ENCODE data around the gene SURF2.

SURF2 gene

GRCh38 chr9:133354766-133355165 is 1.6 kb upstream of the SURF2 start:
- no peaks in the 10 kb centered on the region for H3K27me3 ChIP-seq (ENCODE audit: insufficient read depth, low read length)
- H3K36me3 ChIP-seq (ENCODE audit: insufficient read depth, low read length) = peaks cover 24% of the 10 kb centered on the region
- H3K4me3 ChIP-seq (ENCODE audit: low read depth, low read length) = peak overlapping the region; percentile 95; the same call in 1 of the 2 replicates
- H3K4me1 ChIP-seq (ENCODE audit: control insufficient read depth, insufficient read depth, low read length, unreplicated experiment) = peaks cover 39% of the 10 kb centered on the region
- no peak overlapping the region for H2AFZ ChIP-seq (ENCODE audit: low read length, unreplicated experiment)
- H3K79me2 ChIP-seq (ENCODE audit: control insufficient read depth, insufficient read depth, low read length, unreplicated experiment) = peaks cover 30% of the 10 kb centered on the region
- H3K27ac ChIP-seq (ENCODE audit: low read depth, low read length) = no peak overlapping the region

- Histone ChIP-seq H3K79me2 (ENCODE audit: control insufficient read depth, insufficient read depth, low read length, unreplicated experiment) (peaks cover 19% of the 10 kb centered on the region), H3K4me3 (ENCODE audit: low read depth, low read length) (peak overlapping the region; percentile 95), H2AFZ (ENCODE audit: low read length, unreplicated experiment) (no peak overlapping the region), H3K27ac (ENCODE audit: low read depth, low read length) (peak overlapping the region; percentile 23; the same call in 1 of the 2 replicates), H3K4me1 (ENCODE audit: control insufficient read depth, insufficient read depth, low read length, unreplicated experiment) (peaks cover 28% of the 10 kb centered on the region), H3K27me3 (ENCODE audit: insufficient read depth, low read length) (no peaks in the 10 kb centered on the region), H3K36me3 (ENCODE audit: insufficient read depth, low read length) (peaks cover 12% of the 10 kb centered on the region)
These were observed 431 bp upstream of the SURF2 start for GRCh38 chr9:133355881-133356357.

GRCh38 chr9:133357656-133358055 is 1.3 kb downstream of the SURF2 start:
- peaks cover 18% of the 10 kb centered on the region for H3K79me2 ChIP-seq (ENCODE audit: control insufficient read depth, insufficient read depth, low read length, unreplicated experiment)
- no peaks in the 10 kb centered on the region for H3K27me3 ChIP-seq (ENCODE audit: insufficient read depth, low read length)
- peaks cover 18% of the 10 kb centered on the region for H3K4me1 ChIP-seq (ENCODE audit: control insufficient read depth, insufficient read depth, low read length, unreplicated experiment)
- no peak overlapping the region for H3K4me3 ChIP-seq (ENCODE audit: low read depth, low read length)
- peaks cover 6% of the 10 kb centered on the region; the same call in 1 of the 2 replicates for H3K36me3 ChIP-seq (ENCODE audit: insufficient read depth, low read length)
- H3K27ac ChIP-seq (ENCODE audit: low read depth, low read length) = no peak overlapping the region
- H2AFZ ChIP-seq (ENCODE audit: low read length, unreplicated experiment) = no peak overlapping the region

GRCh38 chr9:133359399-133360175 is 3.2 kb downstream of the SURF2 start:
- Histone ChIP-seq H3K27ac (ENCODE audit: low read depth, low read length) (no peak overlapping the region), H3K4me3 (ENCODE audit: low read depth, low read length) (no peak overlapping the region), H3K4me1 (ENCODE audit: control insufficient read depth, insufficient read depth, low read length, unreplicated experiment) (peaks cover 18% of the 10 kb centered on the region), H3K36me3 (ENCODE audit: insufficient read depth, low read length) (peaks cover 12% of the 10 kb centered on the region; the same call in 1 of the 2 replicates), H3K79me2 (ENCODE audit: control insufficient read depth, insufficient read depth, low read length, unreplicated experiment) (peaks cover 22% of the 10 kb centered on the region), H2AFZ (ENCODE audit: low read length, unreplicated experiment) (no peak overlapping the region), H3K27me3 (ENCODE audit: insufficient read depth, low read length) (no peaks in the 10 kb centered on the region)

GRCh38 chr9:133360400-133361393 is 4.3 kb downstream of the SURF2 start:
- Histone ChIP-seq H3K4me1 (ENCODE audit: control insufficient read depth, insufficient read depth, low read length, unreplicated experiment) (peaks cover 8% of the 10 kb centered on the region), H2AFZ (ENCODE audit: low read length, unreplicated experiment) (no peak overlapping the region), H3K27me3 (ENCODE audit: insufficient read depth, low read length) (no peaks in the 10 kb centered on the region), H3K27ac (ENCODE audit: low read depth, low read length) (no peak overlapping the region), H3K4me3 (ENCODE audit: low read depth, low read length) (no peak overlapping the region), H3K36me3 (ENCODE audit: insufficient read depth, low read length) (peaks cover 18% of the 10 kb centered on the region), H3K79me2 (ENCODE audit: control insufficient read depth, insufficient read depth, low read length, unreplicated experiment) (peaks cover 27% of the 10 kb centered on the region)

GRCh38 chr9:133361507-133362092 is 5.2 kb downstream of the SURF2 start:
- no peak overlapping the region for H2AFZ ChIP-seq (ENCODE audit: low read length, unreplicated experiment)
- H3K27me3 ChIP-seq (ENCODE audit: insufficient read depth, low read length) = no peaks in the 10 kb centered on the region
- H3K4me3 ChIP-seq (ENCODE audit: low read depth, low read length) = no peak overlapping the region
- H3K4me1 ChIP-seq (ENCODE audit: control insufficient read depth, insufficient read depth, low read length, unreplicated experiment) = peaks cover 8% of the 10 kb centered on the region
- peaks cover 25% of the 10 kb centered on the region for H3K36me3 ChIP-seq (ENCODE audit: insufficient read depth, low read length)
- H3K79me2 ChIP-seq (ENCODE audit: control insufficient read depth, insufficient read depth, low read length, unreplicated experiment) = peaks cover 36% of the 10 kb centered on the region
- no peak overlapping the region for H3K27ac ChIP-seq (ENCODE audit: low read depth, low read length)

- H3K4me1 ChIP-seq (ENCODE audit: control insufficient read depth, insufficient read depth, low read length, unreplicated experiment) = peaks cover 2% of the 10 kb centered on the region
- H3K27ac ChIP-seq (ENCODE audit: low read depth, low read length) = no peak overlapping the region
- no peak overlapping the region for H3K4me3 ChIP-seq (ENCODE audit: low read depth, low read length)
- H3K36me3 ChIP-seq (ENCODE audit: insufficient read depth, low read length) = peaks cover 31% of the 10 kb centered on the region
- H3K79me2 ChIP-seq (ENCODE audit: control insufficient read depth, insufficient read depth, low read length, unreplicated experiment) = peaks cover 37% of the 10 kb centered on the region
- H3K27me3 ChIP-seq (ENCODE audit: insufficient read depth, low read length) = no peaks in the 10 kb centered on the region
- H2AFZ ChIP-seq (ENCODE audit: low read length, unreplicated experiment) = no peak overlapping the region
These were observed 6.2 kb downstream of the SURF2 start for GRCh38 chr9:133362359-133363044.

GRCh38 chr9:133366435-133366834 is 10.1 kb downstream of the SURF2 start:
- peaks cover 27% of the 10 kb centered on the region for H3K4me1 ChIP-seq (ENCODE audit: control insufficient read depth, insufficient read depth, low read length, unreplicated experiment)
- H3K27ac ChIP-seq (ENCODE audit: low read depth, low read length) = no peak overlapping the region
- H3K36me3 ChIP-seq (ENCODE audit: insufficient read depth, low read length) = peaks cover 31% of the 10 kb centered on the region
- no peaks in the 10 kb centered on the region for H3K27me3 ChIP-seq (ENCODE audit: insufficient read depth, low read length)
- no peak overlapping the region for H3K4me3 ChIP-seq (ENCODE audit: low read depth, low read length)
- H2AFZ ChIP-seq (ENCODE audit: low read length, unreplicated experiment) = no peak overlapping the region
- peaks cover 73% of the 10 kb centered on the region for H3K79me2 ChIP-seq (ENCODE audit: control insufficient read depth, insufficient read depth, low read length, unreplicated experiment)

- Histone ChIP-seq H3K79me2 (ENCODE audit: control insufficient read depth, insufficient read depth, low read length, unreplicated experiment) (peaks cover 81% of the 10 kb centered on the region), H3K4me3 (ENCODE audit: low read depth, low read length) (no peak overlapping the region), H3K36me3 (ENCODE audit: insufficient read depth, low read length) (peaks cover 27% of the 10 kb centered on the region), H2AFZ (ENCODE audit: low read length, unreplicated experiment) (no peak overlapping the region), H3K27ac (ENCODE audit: low read depth, low read length) (no peak overlapping the region), H3K4me1 (ENCODE audit: control insufficient read depth, insufficient read depth, low read length, unreplicated experiment) (peaks cover 35% of the 10 kb centered on the region), H3K27me3 (ENCODE audit: insufficient read depth, low read length) (no peaks in the 10 kb centered on the region)
These were observed 10.9 kb downstream of the SURF2 start for GRCh38 chr9:133367221-133367620.

GRCh38 chr9:133367778-133368177 is 11.4 kb downstream of the SURF2 start:
- H3K27ac ChIP-seq (ENCODE audit: low read depth, low read length) = no peak overlapping the region
- H3K36me3 ChIP-seq (ENCODE audit: insufficient read depth, low read length) = peaks cover 25% of the 10 kb centered on the region
- peaks cover 40% of the 10 kb centered on the region for H3K4me1 ChIP-seq (ENCODE audit: control insufficient read depth, insufficient read depth, low read length, unreplicated experiment)
- no peak overlapping the region for H2AFZ ChIP-seq (ENCODE audit: low read length, unreplicated experiment)
- peaks cover 87% of the 10 kb centered on the region for H3K79me2 ChIP-seq (ENCODE audit: control insufficient read depth, insufficient read depth, low read length, unreplicated experiment)
- no peak overlapping the region for H3K4me3 ChIP-seq (ENCODE audit: low read depth, low read length)
- no peaks in the 10 kb centered on the region for H3K27me3 ChIP-seq (ENCODE audit: insufficient read depth, low read length)

All from ACC112 (cell line).